K562 (cell line): ENCODE data around the gene GLIS1. TPM values are rescaled to one million over a fixed set of nuclear protein-coding genes. Genes with fewer than 3 reads are reported as not detected.

Experiments
- ATAC-seq: fragments of 200-7000 bp; cut with Tn5 transposase; 3 replicates; pipeline ENCODE4 v1.9.1; 2020; ENCODE audit warnings: moderate library complexity
- BruUV-seq: library from RNA; stranded (reverse); fragments of 400-500 nt; replicated peaks from 2 replicates; lab custom pipeline; 2021; lab: Mats Ljungman, UMichigan
- CTCF ChIA-PET: fragments of 300-600 bp; formaldehyde crosslinking; extraction: SDS; loops from one replicate; lab custom pipeline; 2021; ENCODE audit warnings: low intra/inter-chr PET ratio; lab: Yijun Ruan, JAX
- POLR2A ChIA-PET: fragments of 300-600, 350-650 bp; sonication (Branson Sonifier 250); formaldehyde crosslinking; extraction: SDS; loops from one replicate; lab custom pipeline; 2021; ENCODE audit warnings: antibody characterized with exemption, inconsistent platforms; lab: Yijun Ruan, JAX
- DNase-seq, 4 experiments: peaks; one replicate each; pipeline versions ENCODE4 v3.0.0 to v3.0.0-alpha.2; 2011 to 2018; ENCODE audit warnings: low spot score in 3 of 4, mixed read lengths in 3 of 4; ENCODE audit errors: extremely low read depth in 1 of 4
- FAIRE-seq: peaks from 2 replicates; lab custom pipeline; 2011; peaks lifted over from hg19 to GRCh38; lab: Jason Lieb, UNC
- H2AFZ ChIP-seq: 2 replicates; pipeline ENCODE4 v1.6.0; 2011; ENCODE audit warnings: low read depth, low read length, control low read depth, inconsistent platforms
- H3K27ac ChIP-seq: fragments of 200-600 bp; 3 replicates; pipeline ENCODE4 v1.8.0; 2011; ENCODE audit warnings: low read depth, mild to moderate bottlenecking, control low read depth, inconsistent platforms, low read length, moderate library complexity, mixed read lengths; ENCODE audit errors: extremely low read depth
- H3K27me3 ChIP-seq, 2 experiments: fragments of 300-600 bp in 1 of 2; 2 replicates in 1 of 2; 3 replicates in 1 of 2; pipeline versions ENCODE4 v1.6.0 to v1.8.0; 2011; ENCODE audit warnings: inconsistent platforms in 2 of 2, low read length in 2 of 2, mild to moderate bottlenecking in 1 of 2, mixed read lengths in 1 of 2, moderate library complexity in 1 of 2; ENCODE audit not compliant: control insufficient read depth in 2 of 2, insufficient read depth in 2 of 2
- H3K36me3 ChIP-seq: fragments of 300-600 bp; 3 replicates; pipeline ENCODE4 v1.8.0; 2011; ENCODE audit warnings: mild to moderate bottlenecking, low read length, inconsistent platforms; ENCODE audit not compliant: control insufficient read depth, insufficient read depth
- H3K4me1 ChIP-seq, 2 experiments: fragments of 200-600 bp in 1 of 2; replicated peaks in 1 of 2; 2 replicates in 1 of 2; 3 replicates in 1 of 2; pipeline versions ENCODE4 v1.5.1 to v1.8.0; 2011; ENCODE audit warnings: inconsistent platforms in 2 of 2, low read length in 2 of 2, mild to moderate bottlenecking in 1 of 2, mixed read lengths in 1 of 2, moderate library complexity in 1 of 2; ENCODE audit not compliant: control insufficient read depth in 2 of 2, insufficient read depth in 2 of 2
- H3K4me2 ChIP-seq: 2 replicates; pipeline ENCODE4 v1.6.1; 2011; ENCODE audit warnings: low read length, control low read depth, inconsistent platforms, mixed read lengths; ENCODE audit not compliant: insufficient read depth
- H3K4me3 ChIP-seq: fragments of 200-600 bp; sonication (generic), shearing (Covaris generic); 2 replicates; pipeline ENCODE4 v1.5.1; 2016; ENCODE audit warnings: control low read depth, inconsistent platforms
- H3K79me2 ChIP-seq: fragments of 200-600 bp; 3 replicates; pipeline ENCODE4 v1.8.0; 2011; ENCODE audit warnings: low read length, inconsistent platforms; ENCODE audit not compliant: control insufficient read depth, insufficient read depth
- H3K9ac ChIP-seq, 2 experiments: 2 replicates each; pipeline versions ENCODE4 v1.6.0 to v1.6.1; 2011; ENCODE audit warnings: low read depth in 2 of 2, low read length in 2 of 2, control low read depth in 1 of 2, inconsistent platforms in 1 of 2, mild to moderate bottlenecking in 1 of 2, mixed read lengths in 1 of 2; ENCODE audit not compliant: insufficient read depth in 1 of 2
- H3K9me1 ChIP-seq: one replicate; pipeline ENCODE4 v1.6.0; 2011; ENCODE audit warnings: inconsistent platforms, mild to moderate bottlenecking, low read length, moderate library complexity; ENCODE audit not compliant: control insufficient read depth, insufficient read depth
- H3K9me3 ChIP-seq: replicated peaks from 2 replicates; pipeline ENCODE4 v1.5.1; 2011; ENCODE audit warnings: low read depth, low read length, inconsistent platforms; ENCODE audit not compliant: control insufficient read depth, insufficient read depth
- H4K20me1 ChIP-seq: replicated peaks from 2 replicates; pipeline ENCODE4 v1.6.1; 2011; ENCODE audit warnings: low read length, inconsistent platforms, mixed read lengths; ENCODE audit not compliant: control insufficient read depth, insufficient read depth
- DMBX1 ChIP-seq: fragments of 250-450 bp; sonication (Bioruptor Pico); IDR thresholded peaks from 2 replicates; pipeline ENCODE4 v1.8.0; 2022; ENCODE audit warnings: inconsistent platforms, mild to moderate bottlenecking, moderate library complexity, borderline replicate concordance
- ETS1 ChIP-seq: conservative IDR thresholded peaks from 2 replicates; pipeline ENCODE4 v1.6.1; 2011; ENCODE audit warnings: low read depth, mild to moderate bottlenecking, low read length; ENCODE audit not compliant: control insufficient read depth
- FOXP4 ChIP-seq: sonication (generic); formaldehyde crosslinking; IDR thresholded peaks from 2 replicates; pipeline ENCODE4 v1.8.0; 2022; ENCODE audit warnings: mild to moderate bottlenecking, missing genetic modification reagents, borderline replicate concordance
- HLTF ChIP-seq: fragments of 450-650 bp; IDR thresholded peaks from 2 replicates; pipeline ENCODE4 v1.6.1; 2016
- SRSF1 ChIP-seq: fragments of 200-400 bp; formaldehyde crosslinking; IDR thresholded peaks from 2 replicates; pipeline ENCODE4 v1.6.1; 2017; ENCODE audit warnings: mild to moderate bottlenecking, low read depth, low read length, moderate library complexity
- ZBTB33 ChIP-seq: sonication (generic); formaldehyde crosslinking; IDR thresholded peaks from 2 replicates; pipeline ENCODE4 v1.8.1; 2023; ENCODE audit warnings: mild to moderate bottlenecking, missing genetic modification reagents
- ZNF592 ChIP-seq: fragments of 450-650 bp; IDR thresholded peaks from 2 replicates; pipeline ENCODE4 v1.6.1; 2017; ENCODE audit warnings: antibody characterized with exemption, mild to moderate bottlenecking
- WGBS: fragments of 100-300 bp; shearing (Covaris generic); methylation state at CpG from one replicate; pipeline ENCODE4 v1.1.6; 2016; ENCODE audit warnings: low coverage, mixed read lengths; ENCODE audit not compliant: insufficient coverage; ENCODE audit errors: missing lambda C conversion rate; 5-methylcytosine and 5-hydroxymethylcytosine counted together
- in situ Hi-C: fragments of 300-500 bp; cut with MboI; formaldehyde crosslinking; loops from 4 replicates; pipeline ENCODE4 v1.15.0; 2018; ENCODE audit warnings: inconsistent platforms, mixed read lengths
- intact Hi-C: fragments of 100-400 bp; cut with micrococcal nuclease; formaldehyde crosslinking; loops from 2 replicates; pipeline ENCODE4 v1.14.2; 2022
- polyA plus RNA-seq, 8 experiments: library from polyadenylated mRNA; depleted of rRNA in 4 of 8; stranded (reverse) in 5 of 8; unstranded in 3 of 8; fragments of >200 nt; fragmentation: Nextera tagmentation in 2 of 8; fragmentation: Illumina TruSeq in 1 of 8; extraction: Ambion mirVana in 2 of 8; extraction: Trizol in 1 of 8; gene quantifications; 2 replicates each; pipeline versions ENCODE4 v1.2.1 to v1.2.3, GENCODE V29; 2011 to 2014; ENCODE audit warnings: inconsistent platforms in 1 of 8, missing spikeins in 1 of 8
- total RNA-seq, 7 experiments: library from RNA; depleted of rRNA in 6 of 7; stranded (reverse); fragments of >200 nt in 6 of 7; fragmentation: Illumina TruSeq in 2 of 7; extraction: Trizol in 2 of 7; gene quantifications; 2 replicates each; pipeline versions ENCODE4 v1.2.1 to v1.2.3, GENCODE V29; 2011 to 2021; ENCODE audit warnings: low replicate concordance in 1 of 7

Gene GLIS1
- total and polyA plus RNA-seq, 9 of the 15 experiments (the other 6 are each of a cell fraction or from before 2014, with no cell fraction given) = not detected

GRCh38 chr1:53587252-53587988 lies 151.5 kb downstream of the GLIS1 start (continued):
- TF ChIP-seq DMBX1 (CRISPR knock-in tag) = no peak
- no peak for TF ChIP-seq SRSF1

- ChIA-PET POLR2A (interaction anchor here (0.6 to 1.5 kb wide), 3 partner anchors 10 to 1376 kb away, joined by 3 to 8 read pairs (median 3); no protein-coding TSS in a partner anchor), CTCF (no interaction called here)
- Histone ChIP-seq H3K9me1 (no peaks in the 10 kb centered on the region), H3K79me2 (no peaks in the 10 kb centered on the region), H3K4me3 (no peak overlapping the region), H3K4me2 (no peak overlapping the region), H3K9ac (no peak overlapping the region), H3K9me3 (no peaks in the 10 kb centered on the region), H2AFZ (no peak overlapping the region), H3K4me1 (peaks cover 0 to 5% of the 10 kb centered on the region in 2 experiments; a peak in 2 of 5 replicates), H3K36me3 (no peaks in the 10 kb centered on the region), H3K27ac (no peak overlapping the region), H3K27me3 (peaks cover 8 to 48% of the 10 kb centered on the region in 2 experiments), H4K20me1 (peaks cover 22% of the 10 kb centered on the region; the same call in 1 of the 2 replicates)
- in situ Hi-C loops (no loop called here), intact Hi-C loops (no loop called here)
- FAIRE-seq (no peak), DNase-seq (no peak), ATAC-seq (no peak)
- BruUV-seq = no TSS peak
- WGBS = 0% methylated on average over 2 of the region's 2 CpGs
- TF ChIP-seq ZNF592 (no peak), ZBTB33 (CRISPR knock-in tag) (no peak), ETS1 (no peak), HLTF (no peak), FOXP4 (no peak)
Observed at GRCh38 chr1:53586765-53587164, 152.2 kb downstream of the GLIS1 start.
